Measurements from ENCODE around the gene SLC10A7. TPM values are rescaled to one million over a fixed set of nuclear protein-coding genes. Genes with fewer than 3 reads are reported as not detected.

The SLC10A7 gene
- total and polyA plus RNA-seq, 10 of the 15 experiments (the other 5 are each of a cell fraction or from before 2014, with no cell fraction given), result 4.6 to 23.7 (median 15.6) TPM

DNA sequence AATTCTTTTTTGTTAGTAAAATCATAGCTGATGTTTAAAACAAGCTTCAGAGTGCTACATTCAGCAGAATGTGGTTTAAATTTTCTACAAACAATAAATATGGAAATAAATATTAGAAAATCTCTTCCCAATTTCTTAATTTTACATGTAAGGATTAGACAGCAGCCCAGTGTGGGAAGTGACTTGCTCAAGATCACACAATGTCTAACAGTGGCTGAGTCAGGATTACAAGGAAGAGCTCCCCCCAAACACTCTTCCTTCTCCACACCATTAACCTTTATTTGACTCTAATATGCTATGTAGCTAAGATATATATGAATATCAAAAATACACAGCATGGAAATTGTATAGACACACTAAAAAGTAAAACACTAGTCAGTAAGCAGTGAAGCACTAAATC is 59.5 kb downstream of the SLC10A7 start:
- intact Hi-C loops (cut with micrococcal nuclease; ENCODE audit: unreplicated experiment), result no loop called here
- no peaks in the 10 kb centered on the region for H3K79me2 ChIP-seq (ENCODE audit: control insufficient read depth, insufficient read depth, low read length)
- ChIA-PET POLR2A (no interaction called here), RAD21 (ENCODE audit: unreplicated experiment) (interaction anchor here (1.5 kb wide), 1 partner anchor 23 kb away, joined by 4 read pairs; no protein-coding TSS in a partner anchor), SMC1A (ENCODE audit: uncharacterized antibody, unreplicated experiment) (interaction anchor here (0.7 to 4.3 kb wide), 9 partner anchors 9 to 155 kb away, joined by 3 to 22 read pairs (median 4); no protein-coding TSS in a partner anchor), CTCF (interaction anchor here (0.5 to 1.1 kb wide), 3 partner anchors 11 to 24 kb away, joined by 3 read pairs; no protein-coding TSS in a partner anchor)
- DNase-seq (ENCODE audit: low read depth, low spot score) (no peak), FAIRE-seq (peak; percentile 62), ATAC-seq (no peak)
- H3K4me3 ChIP-seq, result no peak overlapping the region
- no peaks in the 10 kb centered on the region for H3K27me3 ChIP-seq (replicated peaks in 1 of 2; ENCODE audit: control insufficient read depth in 2 of 2, insufficient read depth in 2 of 2, low read length in 1 of 2)
- H3K4me1 ChIP-seq (ENCODE audit: control insufficient read depth, insufficient read depth, low read length), result no peaks in the 10 kb centered on the region; the same call in 1 of the 2 replicates
- no peak overlapping the region for H3K4me2 ChIP-seq (ENCODE audit: control insufficient read depth, insufficient read depth)
- TF ChIP-seq BACH1 (IDR thresholded peaks at IDR 0.05; ENCODE audit: borderline replicate concordance), result no peak
- no peak for TF ChIP-seq RAD21 (IDR thresholded peaks at IDR 0.05; ENCODE audit: insufficient read depth, low read depth, low read length)
- no peak for TF ChIP-seq POLR2AphosphoS2 (IDR thresholded peaks at IDR 0.05; ENCODE audit: low read depth, low read length)
- TF ChIP-seq SIX5 (IDR thresholded peaks at IDR 0.05; ENCODE audit: low read depth, low read length, severe bottlenecking), result no peak
- TF ChIP-seq, protein P1, sequence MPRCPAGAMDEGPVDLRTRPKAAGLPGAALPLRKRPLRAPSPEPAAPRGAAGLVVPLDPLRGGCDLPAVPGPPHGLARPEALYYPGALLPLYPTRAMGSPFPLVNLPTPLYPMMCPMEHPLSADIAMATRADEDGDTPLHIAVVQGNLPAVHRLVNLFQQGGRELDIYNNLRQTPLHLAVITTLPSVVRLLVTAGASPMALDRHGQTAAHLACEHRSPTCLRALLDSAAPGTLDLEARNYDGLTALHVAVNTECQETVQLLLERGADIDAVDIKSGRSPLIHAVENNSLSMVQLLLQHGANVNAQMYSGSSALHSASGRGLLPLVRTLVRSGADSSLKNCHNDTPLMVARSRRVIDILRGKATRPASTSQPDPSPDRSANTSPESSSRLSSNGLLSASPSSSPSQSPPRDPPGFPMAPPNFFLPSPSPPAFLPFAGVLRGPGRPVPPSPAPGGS (IDR thresholded peaks at IDR 0.05; ENCODE audit: borderline replicate concordance, insufficient read depth, low read depth, low read length, poor library complexity, severe bottlenecking), result no peak
- no peak for TF ChIP-seq CREM (IDR thresholded peaks at IDR 0.05; ENCODE audit: low read depth)
- TF ChIP-seq TBL1XR1 (IDR thresholded peaks at IDR 0.05; ENCODE audit: low read depth, low read length), result no peak
- TF ChIP-seq LARP7 (IDR thresholded peaks at IDR 0.05), result no peak
- TF ChIP-seq BMI1 (IDR thresholded peaks at IDR 0.05; ENCODE audit: borderline replicate concordance), result no peak
- no peak for TF ChIP-seq ZNF622 (IDR thresholded peaks at IDR 0.05)
- TF ChIP-seq SMC3 (IDR thresholded peaks at IDR 0.05; ENCODE audit: borderline replicate concordance, low read length), result no peak
- TF ChIP-seq IKZF2 (IDR thresholded peaks at IDR 0.05), result no peak
- no peak overlapping the region for H2AFZ ChIP-seq (ENCODE audit: control insufficient read depth, low read depth, low read length)
- no TSS peak for BruUV-seq (replicated peaks)
- H3K9me3 ChIP-seq (replicated peaks; ENCODE audit: control insufficient read depth, insufficient read depth, low read length), result no peaks in the 10 kb centered on the region; the same call in 2 of the 3 replicates
- H3K27ac ChIP-seq (ENCODE audit: control insufficient read depth, insufficient read depth), result no peak overlapping the region
- no peaks in the 10 kb centered on the region for H4K20me1 ChIP-seq (ENCODE audit: control insufficient read depth, insufficient read depth)
- H3K36me3 ChIP-seq (ENCODE audit: control insufficient read depth in 2 of 2, insufficient read depth in 2 of 2, low read length in 1 of 2), result no peaks in the 10 kb centered on the region
- in situ Hi-C loops (cut with MboI), result no loop called here
- no peak overlapping the region for H3K9ac ChIP-seq (ENCODE audit: control insufficient read depth, insufficient read depth, low read length)
